ENCODE measurements around the gene NUP205.

GRCh38 chr7:135541029-135541428, 16.7 kb upstream of the NUP205 start:
- TF ChIP-seq CTCF (IDR thresholded peaks at IDR 0.05) (no peak), POLR2A (IDR thresholded peaks at IDR 0.05) (no peak)

Measured in heart left ventricle (tissue), 13 donors.